H1 (cell line): ENCODE results near the gene PGM2. TPM values are rescaled to one million over a fixed set of nuclear protein-coding genes. Genes with fewer than 3 reads are reported as not detected.

Experiments
- CTCF ChIA-PET: fragments of 300-600 bp; sonication (Branson Sonifier 250); formaldehyde crosslinking; loops from one replicate; lab custom pipeline; 2021; ENCODE audit not compliant: partially characterized antibody; lab: Charles Lee
- POLR2A ChIA-PET: fragments of 300-600 bp; sonication (Branson Sonifier 250); formaldehyde crosslinking; loops from one replicate; lab custom pipeline; 2021; ENCODE audit warnings: inconsistent platforms; ENCODE audit not compliant: partially characterized antibody; lab: Charles Lee
- DNase-seq, 2 experiments: peaks; one replicate each; pipeline versions ENCODE4 v3.0.0 to v3.0.0-alpha.2; 2010 to 2022; ENCODE audit warnings: low spot score in 2 of 2, low read depth in 1 of 2, mixed read lengths in 1 of 2
- FAIRE-seq: peaks from 2 replicates; lab custom pipeline; 2011; peaks lifted over from hg19 to GRCh38; lab: Jason Lieb, UNC
- H2AFZ ChIP-seq: 2 replicates; pipeline ENCODE4 v1.8.1; 2012; ENCODE audit warnings: low read length, inconsistent platforms
- H2AK5ac ChIP-seq: 2 replicates; pipeline ENCODE4 v1.6.1; 2013; ENCODE audit warnings: low read depth, low read length
- H2BK120ac ChIP-seq: replicated peaks from 2 replicates; pipeline ENCODE3; 2013; ENCODE audit warnings: low read depth, low read length, inconsistent platforms
- H2BK12ac ChIP-seq: 2 replicates; pipeline ENCODE4 v1.6.1; 2013; ENCODE audit warnings: low read depth, low read length
- H2BK15ac ChIP-seq: 2 replicates; pipeline ENCODE4 v1.6.1; 2013; ENCODE audit warnings: low read length
- H2BK20ac ChIP-seq: 2 replicates; pipeline ENCODE4 v1.6.1; 2013; ENCODE audit warnings: low read length
- H2BK5ac ChIP-seq: 2 replicates; pipeline ENCODE4 v1.6.1; 2013; ENCODE audit warnings: low read depth, low read length
- H3K14ac ChIP-seq: 2 replicates; pipeline ENCODE4 v1.6.1; 2013; ENCODE audit warnings: inconsistent platforms; ENCODE audit not compliant: insufficient read length
- H3K18ac ChIP-seq: 2 replicates; pipeline ENCODE4 v1.6.1; 2013; ENCODE audit warnings: low read length; ENCODE audit errors: extremely low read depth
- H3K23ac ChIP-seq: 2 replicates; pipeline ENCODE4 v1.6.1; 2013; ENCODE audit warnings: inconsistent platforms; ENCODE audit not compliant: insufficient read length
- H3K23me2 ChIP-seq: 2 replicates; pipeline ENCODE4 v1.6.1; 2013; ENCODE audit warnings: low read depth, low read length
- H3K27ac ChIP-seq: 2 replicates; pipeline ENCODE4 v1.6.1; 2011; ENCODE audit warnings: low read depth, low read length, inconsistent platforms
- H3K27me3 ChIP-seq, 4 experiments: replicated peaks in 1 of 4; 1 replicate in 1 of 4; 2 replicates in 3 of 4; pipeline versions ENCODE4 v1.6.1 to v1.8.1; 2011 to 2013; ENCODE audit warnings: low read length in 3 of 4, mild to moderate bottlenecking in 3 of 4, inconsistent platforms in 2 of 4, mixed read lengths in 2 of 4, moderate library complexity in 1 of 4; ENCODE audit not compliant: control insufficient read depth in 3 of 4, insufficient read depth in 3 of 4; ENCODE audit errors: extremely low read depth in 1 of 4
- H3K36me3 ChIP-seq, 4 experiments: 2 replicates each; pipeline versions ENCODE4 v1.6.1 to v1.8.1; 2011 to 2013; ENCODE audit warnings: mild to moderate bottlenecking in 4 of 4, low read length in 3 of 4, moderate library complexity in 2 of 4, control low read depth in 1 of 4, inconsistent platforms in 1 of 4; ENCODE audit not compliant: insufficient read depth in 4 of 4, control insufficient read depth in 2 of 4
- H3K4ac ChIP-seq: replicated peaks from 2 replicates; pipeline ENCODE3; 2013; ENCODE audit warnings: low read length, low read depth, mixed read lengths, inconsistent platforms; ENCODE audit not compliant: insufficient read length
- H3K4me1 ChIP-seq, 4 experiments: replicated peaks in 1 of 4; 1 replicate in 1 of 4; 2 replicates in 3 of 4; pipeline versions ENCODE4 v1.6.1 to v1.8.1; 2011 to 2013; ENCODE audit warnings: low read length in 3 of 4, inconsistent platforms in 2 of 4, mixed read lengths in 1 of 4; ENCODE audit not compliant: insufficient read depth in 4 of 4, control insufficient read depth in 3 of 4
- H3K4me2 ChIP-seq, 2 experiments: 2 replicates each; pipeline versions ENCODE4 v1.6.1 to v1.8.1; 2011 to 2013; ENCODE audit warnings: low read depth in 2 of 2, low read length in 2 of 2, control low read depth in 1 of 2, inconsistent platforms in 1 of 2, mild to moderate bottlenecking in 1 of 2; ENCODE audit not compliant: insufficient read depth in 1 of 2
- H3K4me3 ChIP-seq, 4 experiments: fragments of 200-600, 300-600 bp in 1 of 4; sonication (generic), shearing (Covaris generic), sonication (Bioruptor Twin) in 1 of 4; 2 replicates each; pipeline versions ENCODE4 v1.5.1 to v1.8.1; 2011 to 2016; ENCODE audit warnings: low read length in 4 of 4, low read depth in 3 of 4, control low read depth in 2 of 4, inconsistent platforms in 2 of 4, mild to moderate bottlenecking in 2 of 4, mixed read lengths in 1 of 4, moderate library complexity in 1 of 4; ENCODE audit not compliant: insufficient read depth in 2 of 4; ENCODE audit errors: extremely low read depth in 1 of 4
- H3K56ac ChIP-seq: replicated peaks from 2 replicates; pipeline ENCODE3; 2013; ENCODE audit warnings: low read depth, mild to moderate bottlenecking, mixed read lengths, low read length, inconsistent platforms; ENCODE audit not compliant: insufficient read length
- H3K79me1 ChIP-seq: 2 replicates; pipeline ENCODE4 v1.6.1; 2013; ENCODE audit warnings: low read depth, low read length, control low read depth
- H3K79me2 ChIP-seq, 2 experiments: 2 replicates each; pipeline versions ENCODE4 v1.6.1 to v1.8.1; 2012 to 2013; ENCODE audit warnings: low read length in 2 of 2, mild to moderate bottlenecking in 2 of 2, inconsistent platforms in 1 of 2; ENCODE audit not compliant: insufficient read depth in 2 of 2, control insufficient read depth in 1 of 2
- H3K9ac ChIP-seq, 4 experiments: replicated peaks in 1 of 4; 1 replicate in 1 of 4; 2 replicates in 3 of 4; pipeline versions ENCODE4 v1.6.1 to v1.8.1; 2011 to 2013; ENCODE audit warnings: low read depth in 3 of 4, low read length in 3 of 4, control low read depth in 2 of 4, mild to moderate bottlenecking in 2 of 4, moderate library complexity in 2 of 4, inconsistent platforms in 1 of 4; ENCODE audit errors: extremely low read depth in 1 of 4
- H3K9me3 ChIP-seq, 2 experiments: 2 replicates each; pipeline versions ENCODE4 v1.6.1 to v1.8.1; 2012 to 2013; ENCODE audit warnings: mild to moderate bottlenecking in 2 of 2, moderate library complexity in 2 of 2, control low read depth in 1 of 2, inconsistent platforms in 1 of 2, low read depth in 1 of 2, low read length in 1 of 2, mixed read lengths in 1 of 2; ENCODE audit not compliant: insufficient read depth in 2 of 2
- H4K20me1 ChIP-seq, 2 experiments: replicated peaks in 1 of 2; 2 replicates each; pipeline versions ENCODE3 to v1.8.1; 2011 to 2013; ENCODE audit warnings: inconsistent platforms in 2 of 2, low read length in 2 of 2, mild to moderate bottlenecking in 1 of 2; ENCODE audit not compliant: insufficient read depth in 2 of 2, control insufficient read depth in 1 of 2
- H4K5ac ChIP-seq: 2 replicates; pipeline ENCODE4 v1.6.1; 2013; ENCODE audit warnings: low read length, low read depth, mixed read lengths, inconsistent platforms; ENCODE audit not compliant: insufficient read length
- H4K8ac ChIP-seq: 2 replicates; pipeline ENCODE4 v1.8.0; 2013; ENCODE audit warnings: mild to moderate bottlenecking, moderate library complexity, low read length, inconsistent platforms; ENCODE audit not compliant: insufficient read depth; ENCODE audit errors: extremely low read depth
- H4K91ac ChIP-seq: replicated peaks from 2 replicates; pipeline ENCODE3; 2013; ENCODE audit warnings: low read length, mixed read lengths, inconsistent platforms; ENCODE audit not compliant: insufficient read length
- CREB1 ChIP-seq: IDR thresholded peaks from 2 replicates; pipeline ENCODE4 v1.6.1; 2012; ENCODE audit warnings: inconsistent platforms
- CTCF ChIP-seq, 3 experiments: IDR thresholded peaks; 1 replicate in 2 of 3; 2 replicates in 1 of 3; pipeline versions ENCODE4 v1.5.1 to v1.6.1; 2011; ENCODE audit warnings: low read length in 3 of 3, mild to moderate bottlenecking in 3 of 3, inconsistent platforms in 2 of 3, low read depth in 1 of 3, moderate library complexity in 1 of 3; ENCODE audit not compliant: insufficient read depth in 1 of 3; ENCODE audit errors: control extremely low read depth in 1 of 3
- JUN ChIP-seq: IDR thresholded peaks from 2 replicates; pipeline ENCODE4 v1.6.1; 2011; ENCODE audit warnings: low read depth, mild to moderate bottlenecking, improper control_type of control experiment, low read length
- PHF8 ChIP-seq: fragments of 200-600 bp; sonication (generic); conservative IDR thresholded peaks from 2 replicates; pipeline ENCODE4 v1.7.1; 2012; ENCODE audit warnings: low read depth, mild to moderate bottlenecking, inconsistent platforms, low read length, moderate library complexity
- POLR2A ChIP-seq, 2 experiments: IDR thresholded peaks; 1 replicate in 1 of 2; 2 replicates in 1 of 2; pipeline ENCODE4 v1.6.1; 2011; ENCODE audit warnings: low read depth in 2 of 2, low read length in 2 of 2, mild to moderate bottlenecking in 2 of 2; ENCODE audit errors: control extremely low read depth in 1 of 2
- TBP ChIP-seq: IDR thresholded peaks from 2 replicates; pipeline ENCODE4 v1.6.1; 2011; ENCODE audit warnings: low read depth, low read length, improper control_type of control experiment
- polyA plus RNA-seq, 7 experiments: library from polyadenylated mRNA; depleted of rRNA in 3 of 7; stranded (reverse) in 5 of 7; unstranded in 2 of 7; fragments of >200 nt in 5 of 7; fragments of 200-250 nt in 2 of 7; gene quantifications; 1 replicate in 5 of 7; 2 replicates in 1 of 7; 4 replicates in 1 of 7; pipeline versions ENCODE4 v1.2.1 to v1.2.3, GENCODE V29; 2011 to 2013; ENCODE audit warnings: missing spikeins in 2 of 7, mixed read lengths in 2 of 7
- total RNA-seq: library from RNA; stranded (reverse); fragmentation: NEBNext Ultra II Directional; extraction: Animal tissue kit (Norgen Biotek cat#: 25700); gene quantifications from 2 replicates; pipeline ENCODE4 v1.2.1, GENCODE V29; 2021

PGM2 gene
- total and polyA plus RNA-seq, 2 of the 8 experiments (the other 6 are each of a cell fraction or from before 2014, with no cell fraction given) = 7.7 to 38.0 TPM

DNA sequence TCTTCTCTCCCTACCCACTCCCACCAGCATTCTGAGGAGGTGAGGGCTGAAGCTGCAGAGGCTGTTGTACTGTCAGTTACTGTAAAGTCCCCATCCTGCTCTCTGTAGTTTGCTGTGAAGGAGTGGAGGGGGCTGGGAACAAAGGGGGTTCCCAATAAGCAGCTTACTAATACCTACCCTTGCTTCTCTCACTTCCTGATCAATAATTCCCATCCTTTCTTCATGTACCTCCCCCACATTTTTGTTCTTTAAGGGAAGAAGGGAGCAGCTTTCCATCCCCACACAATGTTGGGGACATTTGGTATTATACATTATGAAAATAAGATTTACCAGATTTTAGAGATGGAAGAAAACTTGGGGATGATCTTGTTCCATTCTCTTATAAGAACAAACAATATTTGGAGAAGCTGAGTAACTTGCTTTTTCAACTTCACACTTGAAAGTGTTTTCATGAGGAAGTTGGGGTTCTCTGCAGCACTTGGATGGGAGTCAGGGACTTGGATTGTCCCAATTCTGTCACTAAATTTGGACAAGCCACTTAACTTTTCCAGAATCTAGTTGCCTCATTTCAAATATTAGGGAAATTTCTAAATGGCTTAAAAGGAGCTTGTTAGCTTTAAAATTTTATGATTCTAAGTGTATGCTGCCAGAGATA lies 69.8 kb downstream of the PGM2 start:
- Histone ChIP-seq H3K56ac (no peak overlapping the region), H3K9ac (no peak overlapping the region), H2BK12ac (no peak overlapping the region), H3K18ac (no peak overlapping the region), H2AK5ac (no peak overlapping the region), H4K8ac (no peak overlapping the region), H3K4me1 (peaks cover 0 to 1% (median 0%) of the 10 kb centered on the region in 4 experiments; a peak in 1 of 7 replicates), H4K5ac (no peak overlapping the region), H3K23me2 (peaks cover 3% of the 10 kb centered on the region; the same call in 1 of the 2 replicates), H3K79me1 (no peaks in the 10 kb centered on the region), H4K20me1 (no peaks in the 10 kb centered on the region), H2BK5ac (no peak overlapping the region), H3K79me2 (no peaks in the 10 kb centered on the region), H4K91ac (no peak overlapping the region), H3K9me3 (no peaks in the 10 kb centered on the region), H3K27me3 (peaks cover 1 to 6% (median 6%) of the 10 kb centered on the region in 4 experiments; a peak in 6 of 7 replicates), H3K14ac (no peak overlapping the region), H3K36me3 (no peaks in the 10 kb centered on the region), H2BK15ac (no peak overlapping the region), H3K4me3 (no peak overlapping the region), H2AFZ (no peak overlapping the region), H3K4me2 (no peak overlapping the region)
- DNase-seq = no peak
- POLR2A ChIA-PET = no interaction called here
- FAIRE-seq = no peak
- CTCF ChIA-PET = interaction anchor here (0.6 to 0.8 kb wide), 2 partner anchors 13 to 468 kb away, joined by 3 read pairs; no protein-coding TSS in a partner anchor
- TF ChIP-seq TBP (no peak), CTCF (IDR thresholded peaks at IDR 0.05; ENCODE audit: control extremely low read depth in 1 of 3, insufficient read depth in 1 of 3, low read depth in 1 of 3, low read length in 3 of 3) (no peak), POLR2A (IDR thresholded peaks at IDR 0.05; ENCODE audit: control extremely low read depth in 1 of 2, low read depth in 2 of 2, low read length in 2 of 2) (no peak), PHF8 (no peak), JUN (no peak), CREB1 (no peak)
- TF ChIP-seq, all 59 proteins: peak for 0
- Histone ChIP-seq H3K23ac (no peak overlapping the region), H2BK120ac (no peak overlapping the region), H3K27ac (no peak overlapping the region), H2BK20ac (no peak overlapping the region), H3K4ac (no peak overlapping the region)
